ENCODE measurements around the gene ZSCAN32. TPM values are rescaled to one million over a fixed set of nuclear protein-coding genes. Genes with fewer than 3 reads are reported as not detected.
A peak's percentile ranks its signal among the peaks of the same experiment; 100 is the strongest.

ZSCAN32 gene
- total and polyA plus RNA-seq, 12 donors, result 10.6 to 20.1 (median 14.1) TPM

- H3K27ac ChIP-seq, result no peak overlapping the region
- no peaks in the 10 kb centered on the region for H3K4me1 ChIP-seq (replicated peaks in 1 of 2)
- 93 to 98% (median 96%) methylated on average over 12 of the region's 12 CpGs for WGBS, 4 donors
- no peaks in the 10 kb centered on the region for H3K27me3 ChIP-seq
- TF ChIP-seq POLR2A (IDR thresholded peaks at IDR 0.05), result no peak
- intact Hi-C loops (cut with DNase I), result loop anchor here in 1 of 2 donors (10.0 kb wide), 1 partner anchor 94 kb away; no protein-coding TSS in a partner anchor
- peaks cover 0 to 17% of the 10 kb centered on the region in 2 donors for H3K36me3 ChIP-seq (replicated peaks in 1 of 2)
- H3K4me3 ChIP-seq, result peak overlapping the region in 1 of 4 donors; percentile 3
- no peak for DNase-seq
- peaks cover 15 to 58% (median 15%) of the 10 kb centered on the region in 3 donors for H3K9me3 ChIP-seq (replicated peaks in 1 of 3)
Observed at GRCh38 chr16:3408561-3409197, 7.9 kb upstream of the ZSCAN32 start.

- H3K36me3 ChIP-seq (replicated peaks in 1 of 2), result peaks cover 0 to 17% of the 10 kb centered on the region in 2 donors
- WGBS, 4 donors, result 41 to 45% (median 43%) methylated on average over 16 to 17 of the region's 17 CpGs
- H3K27ac ChIP-seq, result peak overlapping the region in 4 of 5 donors; percentile 66 to 89 (median 81)
- peak overlapping the region; percentile 17 to 76 (median 56) for H3K4me3 ChIP-seq
- peaks cover 6 to 10% (median 9%) of the 10 kb centered on the region in 3 donors for H3K9me3 ChIP-seq (replicated peaks in 1 of 3)
- no peaks in the 10 kb centered on the region for H3K27me3 ChIP-seq
- peaks cover 7 to 17% of the 10 kb centered on the region in 2 donors for H3K4me1 ChIP-seq (replicated peaks in 1 of 2)
- intact Hi-C loops (cut with DNase I), result loop anchor here in 1 of 2 donors (10.0 kb wide), 1 partner anchor 87 kb away; no protein-coding TSS in a partner anchor
- TF ChIP-seq CTCF (IDR thresholded peaks at IDR 0.05) (no peak), POLR2A (IDR thresholded peaks at IDR 0.05) (no peak)
- DNase-seq, result no peak
Observed at GRCh38 chr16:3401719-3402397, 1.1 kb upstream of the ZSCAN32 start.

- 0 to 2% (median 1%) methylated on average over 7 to 18 of the region's 18 CpGs for WGBS, 4 donors
- TF ChIP-seq CTCF (IDR thresholded peaks at IDR 0.05) (no peak), POLR2A (IDR thresholded peaks at IDR 0.05) (no peak)
- H3K4me3 ChIP-seq, result peak overlapping the region; percentile 58 to 87 (median 74)
- H3K9me3 ChIP-seq (replicated peaks in 1 of 3), result peaks cover 0 to 6% (median 0%) of the 10 kb centered on the region in 3 donors
- H3K27ac ChIP-seq, result peak overlapping the region in 4 of 5 donors; percentile 80 to 89 (median 82)
- peaks cover 0 to 14% of the 10 kb centered on the region in 2 donors for H3K36me3 ChIP-seq (replicated peaks in 1 of 2)
- intact Hi-C loops (cut with DNase I), result loop anchor here in 1 of 2 donors (10.0 kb wide), 1 partner anchor 86 kb away; no protein-coding TSS in a partner anchor
- no peak for DNase-seq
- H3K27me3 ChIP-seq, result no peaks in the 10 kb centered on the region
- peaks cover 7 to 17% of the 10 kb centered on the region in 2 donors for H3K4me1 ChIP-seq (replicated peaks in 1 of 2)
Observed at GRCh38 chr16:3400446-3400778, 392 bp downstream of the ZSCAN32 start.

DNA sequence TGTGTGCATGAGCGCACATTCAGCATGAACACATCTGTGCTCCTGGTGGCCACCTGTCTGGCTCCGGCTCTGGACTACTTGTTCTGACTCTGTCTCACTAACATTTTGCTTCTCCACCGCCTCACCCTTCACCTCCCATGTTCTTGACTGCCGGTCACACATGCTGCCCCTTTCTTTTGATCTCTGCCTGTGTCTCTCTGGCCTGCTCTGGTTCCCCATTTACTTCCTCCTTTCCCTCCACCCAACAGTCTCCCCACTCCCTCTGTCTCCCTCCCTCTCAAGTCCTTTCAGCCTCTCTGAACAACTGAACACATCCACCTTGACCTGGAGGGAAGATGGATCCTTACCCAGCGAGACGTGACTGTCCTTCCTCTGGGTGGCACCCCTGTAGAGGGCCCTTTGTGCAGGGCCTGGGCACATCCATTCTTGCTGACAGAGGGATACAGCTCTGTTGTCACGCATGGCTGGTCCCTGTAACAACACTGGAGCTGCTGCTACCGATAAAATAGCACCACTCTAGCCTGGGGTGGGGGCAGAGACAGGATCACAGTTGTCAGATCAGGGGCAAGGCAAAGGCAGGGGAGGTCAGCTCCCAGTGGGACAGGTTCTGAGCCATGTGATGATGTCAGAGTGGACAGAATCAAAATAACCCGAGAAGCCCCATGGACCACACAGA, 11.0 kb downstream of the ZSCAN32 start:
- DNase-seq, result no peak
- H3K36me3 ChIP-seq (replicated peaks in 1 of 2), result peaks cover 0 to 11% of the 10 kb centered on the region in 2 donors
- H3K9me3 ChIP-seq (replicated peaks in 1 of 3), result peaks cover 0 to 24% (median 0%) of the 10 kb centered on the region in 3 donors
- H3K27me3 ChIP-seq, result no peaks in the 10 kb centered on the region
- no peaks in the 10 kb centered on the region for H3K4me1 ChIP-seq (replicated peaks in 1 of 2)
- TF ChIP-seq POLR2A (IDR thresholded peaks at IDR 0.05), result no peak
- TF ChIP-seq CTCF (IDR thresholded peaks at IDR 0.05), result no peak
- no peak overlapping the region for H3K4me3 ChIP-seq
- 78 to 92% (median 90%) methylated on average over 8 to 9 of the region's 9 CpGs for WGBS, 4 donors
- no peak overlapping the region for H3K27ac ChIP-seq
- intact Hi-C loops (cut with DNase I), result no loop called here

Data from adrenal gland (tissue), 12 donors.